Epithelial cell of prostate (primary cell): ENCODE measurements around the gene ZDBF2.
"Not testable (repeated sequence)": the region's sequence is repeated elsewhere in the genome, so short reads cannot be mapped to it uniquely, and the experiment has no call there.

Experiments used
- DNase-seq: peaks from one replicate; pipeline ENCODE4 v3.0.0-alpha.2; 2011; ENCODE audit warnings: low read depth, low spot score
- H3K27ac ChIP-seq: fragments of 450-650 bp; 2 replicates; pipeline ENCODE4 v1.5.1; 2017; ENCODE audit warnings: mild to moderate bottlenecking

The ZDBF2 gene

DNA sequence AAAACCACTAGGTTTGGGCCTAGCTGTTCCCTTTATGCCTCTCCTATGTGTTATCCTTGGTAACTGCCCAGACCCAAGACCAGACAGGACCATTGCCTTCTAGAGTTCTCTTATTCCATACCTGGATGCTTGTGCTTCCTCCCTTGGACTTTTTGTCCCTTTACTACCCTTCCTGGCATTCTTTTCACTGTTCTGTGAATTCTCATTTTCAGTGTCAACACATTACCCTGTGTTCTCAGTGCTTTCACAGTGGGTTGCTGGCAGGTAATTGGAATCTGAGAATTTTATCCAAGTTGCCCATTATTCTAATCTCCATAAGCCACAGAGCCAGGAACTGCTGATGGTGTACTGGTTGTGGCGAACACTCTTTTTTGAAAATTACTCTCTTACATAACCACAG lies 41.7 kb downstream of the ZDBF2 start:
- H3K27ac ChIP-seq = no peak overlapping the region
- DNase-seq = no peak

DNA sequence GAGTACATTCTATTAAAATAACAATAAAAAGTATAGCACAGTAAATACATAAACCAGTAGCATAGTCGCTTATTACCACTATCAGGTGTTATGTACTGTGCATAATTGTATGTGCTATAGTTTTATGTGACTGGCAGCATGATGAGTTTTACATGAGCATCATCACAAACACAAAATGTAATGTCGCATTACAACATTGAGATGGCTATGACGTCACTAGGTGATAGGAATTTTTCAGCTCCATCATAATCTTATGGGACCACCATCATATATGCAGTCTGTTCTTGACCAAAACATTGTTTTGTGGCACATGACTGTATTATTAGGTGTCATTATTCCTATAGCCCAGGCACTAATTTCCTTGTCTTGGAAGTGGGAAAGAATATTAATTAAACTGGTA lies 48.6 kb downstream of the ZDBF2 start:
- no peak for DNase-seq
- no peak overlapping the region for H3K27ac ChIP-seq

DNA sequence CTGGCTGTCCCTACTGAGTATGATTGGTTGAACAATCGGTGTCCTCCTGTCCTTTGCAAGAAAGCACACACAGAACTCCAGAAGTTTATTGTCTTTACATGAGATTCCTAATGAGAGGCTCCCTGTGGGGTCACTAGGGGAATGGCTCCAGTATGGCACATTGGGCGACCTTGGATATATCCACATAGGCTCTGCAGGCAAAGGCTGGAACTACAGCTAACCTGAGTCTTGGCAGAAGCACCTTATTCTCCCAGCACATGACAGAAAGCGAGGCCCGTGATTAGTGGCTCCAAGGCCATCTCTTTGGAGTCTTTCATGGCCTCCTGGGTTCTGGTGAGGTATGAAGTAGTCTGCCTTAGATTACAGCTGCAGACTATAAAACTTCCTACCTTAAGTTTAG lies 49.0 kb downstream of the ZDBF2 start:
- DNase-seq = no peak
- no peak overlapping the region for H3K27ac ChIP-seq

DNA sequence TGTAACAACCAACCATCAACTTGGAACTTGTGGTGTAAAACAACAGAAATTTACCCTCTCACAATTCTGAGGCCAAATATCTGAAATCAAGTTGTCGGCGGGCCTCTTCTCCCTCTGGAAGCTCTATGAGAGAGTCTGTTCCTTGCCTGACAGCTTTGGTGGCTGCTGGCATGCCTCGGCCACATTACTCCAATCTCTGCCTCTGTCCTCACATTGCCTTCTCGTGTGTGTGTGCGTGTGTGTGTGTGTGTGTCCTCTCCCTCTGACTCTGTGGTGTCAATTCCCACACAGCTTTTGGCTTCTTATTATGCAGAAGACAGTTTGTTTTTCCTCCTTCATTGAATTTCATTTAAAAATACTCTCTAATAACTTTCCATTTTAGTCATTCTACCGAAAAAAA lies 50.4 kb downstream of the ZDBF2 start:
- no peak for DNase-seq
- no peak overlapping the region for H3K27ac ChIP-seq

DNA sequence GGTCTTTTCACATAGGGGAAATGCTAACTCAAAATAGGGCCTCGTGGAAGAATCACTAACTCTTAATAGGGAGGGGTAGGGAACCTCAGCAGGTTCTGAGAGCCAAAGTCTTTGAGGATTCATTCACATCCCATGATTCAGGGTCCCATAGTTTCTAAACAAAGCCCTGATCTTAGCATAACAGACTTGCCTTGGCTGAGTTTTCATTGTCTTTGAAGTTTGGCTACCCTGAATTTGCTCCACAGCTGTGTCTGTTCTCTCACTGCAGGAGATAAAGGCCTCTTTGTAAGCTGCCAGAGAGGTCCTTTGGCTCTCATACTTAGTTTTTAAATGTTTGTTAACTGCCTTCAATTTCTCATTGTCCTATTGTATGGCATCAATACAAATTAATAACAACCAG lies 54.5 kb downstream of the ZDBF2 start:
- no peak for DNase-seq
- no peak overlapping the region for H3K27ac ChIP-seq

DNA sequence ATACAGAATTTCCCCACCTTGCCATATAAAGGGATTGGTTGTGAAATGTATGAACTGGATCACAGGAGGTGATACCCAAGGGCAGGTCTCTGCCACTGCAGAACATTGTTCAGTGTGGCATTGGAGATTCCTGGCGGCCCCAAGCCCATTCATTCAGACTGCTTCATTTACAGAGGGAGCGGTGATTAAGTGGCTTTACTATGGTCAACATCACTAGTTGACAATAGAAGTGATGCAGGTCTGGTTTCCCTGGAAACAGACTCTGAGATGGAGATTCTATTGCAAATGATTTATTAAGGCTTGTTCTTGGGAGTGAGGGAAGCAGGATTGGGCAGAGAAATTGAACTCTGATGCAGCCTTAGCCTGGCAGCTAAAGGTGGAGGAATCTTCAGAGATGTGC lies 62.4 kb downstream of the ZDBF2 start:
- no peak for DNase-seq
- H3K27ac ChIP-seq = no peak overlapping the region

DNA sequence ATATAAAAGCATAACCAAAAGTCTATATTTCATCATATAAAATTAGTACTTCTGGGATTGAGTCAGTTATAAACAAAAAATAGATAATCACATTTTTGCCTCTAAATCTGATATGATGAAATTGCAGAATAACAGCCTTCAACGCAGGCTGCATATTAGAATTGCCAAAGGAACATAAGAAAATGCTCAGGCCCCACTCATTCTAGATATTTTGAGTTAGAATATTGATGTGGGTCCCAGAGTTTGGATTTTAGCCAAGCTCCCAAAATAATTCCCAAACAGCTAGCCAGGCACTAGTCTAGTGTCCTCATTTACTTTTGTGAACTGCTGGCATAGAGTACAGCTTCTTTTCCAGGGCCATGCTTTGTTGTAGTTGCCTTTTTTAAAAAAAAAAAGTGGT lies 63.5 kb downstream of the ZDBF2 start:
- H3K27ac ChIP-seq = no peak overlapping the region
- DNase-seq = no peak

DNA sequence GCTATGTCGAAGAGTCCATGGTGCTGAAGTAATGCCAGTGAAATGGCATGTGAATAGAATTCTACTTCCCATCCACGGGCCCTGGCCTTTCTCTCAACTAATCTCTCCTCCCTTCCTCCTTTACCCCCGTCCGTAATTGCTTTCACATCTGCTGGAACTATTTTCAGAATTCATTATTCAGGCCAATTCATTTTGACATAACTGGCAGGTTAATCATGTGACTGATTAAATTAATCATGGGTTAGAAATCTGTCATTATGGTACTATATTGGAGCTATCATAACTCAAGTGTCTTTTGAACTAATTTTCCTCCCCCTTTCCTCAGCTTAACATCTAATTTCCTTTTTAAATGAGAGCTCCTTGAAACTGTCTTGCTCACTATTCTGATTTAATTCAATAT lies 66.9 kb downstream of the ZDBF2 start:
- no peak for DNase-seq
- H3K27ac ChIP-seq = no peak overlapping the region

DNA sequence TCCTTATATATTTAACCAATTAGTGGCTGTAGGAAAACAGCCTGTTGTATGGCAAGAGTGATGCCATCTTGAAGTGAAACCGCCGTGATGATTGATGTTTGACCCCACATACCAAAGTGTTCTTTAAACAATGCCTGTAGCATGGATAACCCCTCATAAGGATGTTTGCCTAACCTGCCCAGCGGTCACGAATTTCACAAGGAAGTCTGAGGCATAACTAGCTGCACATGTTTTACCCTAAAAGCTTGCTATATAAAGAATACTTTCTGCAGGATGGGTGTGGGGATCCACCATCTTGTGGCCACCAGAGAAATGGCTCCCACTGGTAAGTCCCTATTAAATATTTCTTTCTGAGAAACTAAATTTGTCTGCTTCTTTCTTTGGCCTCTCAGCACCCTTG lies 68.7 kb downstream of the ZDBF2 start:
- no peak for DNase-seq
- H3K27ac ChIP-seq = no peak overlapping the region

DNA sequence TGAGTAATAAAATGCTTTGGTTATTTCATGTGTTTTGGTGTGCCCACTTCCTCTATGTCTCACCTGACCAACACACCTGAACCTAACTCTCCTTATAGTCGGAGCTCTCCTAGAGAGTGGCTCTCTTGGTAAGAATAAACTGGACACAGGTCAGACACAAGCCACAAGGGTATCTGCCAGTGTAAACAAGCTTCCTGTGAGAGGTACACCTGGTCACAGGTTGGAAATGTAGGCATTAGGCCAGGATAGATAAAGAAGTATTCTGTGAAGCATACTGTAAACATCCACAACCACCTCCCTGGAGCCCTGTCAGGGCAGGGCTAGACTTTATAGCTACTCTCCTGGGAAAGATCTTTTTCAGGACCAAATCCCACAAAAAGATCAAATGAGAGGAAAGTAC lies 69.4 kb downstream of the ZDBF2 start:
- no peak overlapping the region for H3K27ac ChIP-seq
- DNase-seq = no peak

DNA sequence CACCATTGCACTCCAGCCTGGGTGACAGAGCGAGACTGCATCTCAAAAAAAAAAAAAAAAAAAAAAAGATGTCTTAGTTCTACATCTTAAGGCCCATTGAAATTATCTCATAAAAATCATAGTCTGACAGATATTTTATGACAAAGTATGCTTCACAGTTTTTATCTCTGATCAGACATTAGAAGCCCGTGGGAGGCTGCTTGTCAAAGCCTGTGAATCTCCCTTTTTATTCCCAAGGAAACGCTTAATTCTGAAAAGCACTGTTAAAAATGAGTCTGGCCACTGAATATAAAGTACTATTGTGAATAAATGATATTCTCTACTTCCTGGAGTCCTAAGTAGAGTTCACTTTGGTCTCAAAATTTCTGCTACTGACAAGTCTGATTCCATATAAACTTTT lies 71.1 kb downstream of the ZDBF2 start:
- no peak for DNase-seq
- no peak overlapping the region for H3K27ac ChIP-seq

DNA sequence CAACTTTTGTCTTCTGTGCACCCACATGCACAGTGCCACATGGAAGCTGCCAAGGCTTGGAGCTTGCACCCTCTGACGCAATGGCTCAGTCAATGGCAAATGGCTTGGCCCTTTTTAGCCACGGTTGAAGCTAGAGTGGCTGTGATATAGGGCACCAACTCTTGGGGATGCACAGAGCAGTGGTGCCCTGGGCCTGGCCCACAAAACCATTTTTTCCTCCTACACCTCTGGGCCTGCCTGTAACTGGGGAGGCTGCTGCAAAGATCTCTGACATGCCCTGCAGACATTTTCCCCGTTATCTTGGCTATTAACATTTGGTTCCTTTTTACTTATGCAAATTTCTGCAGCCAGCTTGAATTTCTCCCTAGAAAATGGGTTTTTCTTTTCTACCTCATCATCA lies 74.9 kb downstream of the ZDBF2 start:
- H3K27ac ChIP-seq = no peak overlapping the region
- DNase-seq = no peak

DNA sequence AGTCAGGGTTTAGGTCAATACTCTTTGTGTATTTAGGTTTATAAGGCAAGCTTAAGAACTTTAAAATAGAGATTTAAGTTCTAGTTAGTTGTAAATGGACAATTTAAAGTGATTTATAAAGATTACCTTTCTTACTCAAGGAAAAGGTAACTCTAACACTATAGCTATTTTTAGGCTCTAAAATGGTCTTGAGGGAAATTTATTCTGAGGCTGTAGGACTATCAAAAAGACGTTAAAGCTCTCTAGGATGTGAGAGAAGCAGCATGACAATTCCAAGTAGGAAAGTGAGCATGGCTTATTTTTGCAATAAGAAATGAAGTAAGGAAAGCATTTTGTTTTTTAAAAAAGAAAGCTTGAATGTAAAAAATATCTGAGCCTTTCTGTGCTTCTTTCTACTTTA lies 78.1 kb downstream of the ZDBF2 start:
- no peak for DNase-seq
- no peak overlapping the region for H3K27ac ChIP-seq

DNA sequence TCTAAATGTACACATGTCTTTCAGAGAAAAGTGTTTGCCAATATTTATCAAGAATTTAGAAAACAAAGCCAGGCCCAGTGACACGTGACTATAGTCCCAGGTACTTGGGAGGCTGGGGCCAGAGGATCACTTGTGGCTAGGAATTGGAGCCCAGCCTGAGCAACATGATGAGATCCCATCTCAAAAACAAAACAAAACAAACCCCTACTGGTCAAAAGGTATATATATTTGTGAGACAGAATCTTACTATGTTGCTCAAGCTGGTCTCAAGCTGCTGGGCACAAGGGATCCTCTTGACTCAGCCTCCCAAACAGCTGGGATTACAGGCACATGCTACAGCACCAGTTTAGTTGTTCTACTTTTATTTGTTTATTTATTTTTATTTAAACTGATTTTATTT lies 79.2 kb downstream of the ZDBF2 start:
- no peak for DNase-seq
- H3K27ac ChIP-seq = no peak overlapping the region

DNA sequence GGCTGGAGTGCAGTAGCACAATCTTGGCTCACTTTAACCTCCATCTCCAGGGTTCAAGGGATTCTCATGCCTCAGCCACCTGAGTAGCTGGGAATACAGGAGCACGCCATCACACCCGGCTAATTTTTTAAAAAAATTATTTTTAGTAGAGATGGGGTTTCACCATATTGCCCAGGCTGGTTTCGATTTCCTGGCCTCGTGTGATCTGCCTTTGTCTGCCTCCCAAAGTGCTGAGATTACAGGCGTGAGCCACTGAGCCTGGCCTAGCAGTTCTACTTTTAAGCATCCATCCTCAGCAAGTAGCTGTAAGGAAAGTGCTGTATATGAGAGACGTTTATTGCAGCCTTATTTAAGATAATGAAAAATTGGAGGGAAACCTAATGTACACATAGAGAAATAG lies 79.7 kb downstream of the ZDBF2 start:
- H3K27ac ChIP-seq = no peak overlapping the region
- DNase-seq = no peak

DNA sequence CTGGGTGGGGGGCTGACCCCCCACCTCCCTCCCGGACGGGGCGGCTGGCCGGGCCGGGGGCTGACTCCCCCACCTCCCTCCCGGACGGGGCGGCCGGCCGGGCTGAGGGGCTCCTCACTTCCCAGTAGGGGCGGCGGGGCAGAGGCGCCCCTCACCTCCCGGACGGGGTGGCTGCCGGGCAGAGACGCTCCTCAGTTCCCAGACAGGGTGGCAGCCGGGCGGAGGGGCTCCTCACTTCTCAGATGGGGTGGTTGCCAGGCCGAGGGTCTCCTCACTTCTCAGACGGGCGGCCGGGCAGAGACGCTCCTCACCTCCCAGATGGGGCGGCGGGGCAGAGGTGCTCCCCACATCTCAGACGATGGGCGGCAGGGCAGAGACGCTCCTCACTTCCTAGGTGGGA lies 82.4 kb downstream of the ZDBF2 start:
- DNase-seq = not testable (repeated sequence)

DNA sequence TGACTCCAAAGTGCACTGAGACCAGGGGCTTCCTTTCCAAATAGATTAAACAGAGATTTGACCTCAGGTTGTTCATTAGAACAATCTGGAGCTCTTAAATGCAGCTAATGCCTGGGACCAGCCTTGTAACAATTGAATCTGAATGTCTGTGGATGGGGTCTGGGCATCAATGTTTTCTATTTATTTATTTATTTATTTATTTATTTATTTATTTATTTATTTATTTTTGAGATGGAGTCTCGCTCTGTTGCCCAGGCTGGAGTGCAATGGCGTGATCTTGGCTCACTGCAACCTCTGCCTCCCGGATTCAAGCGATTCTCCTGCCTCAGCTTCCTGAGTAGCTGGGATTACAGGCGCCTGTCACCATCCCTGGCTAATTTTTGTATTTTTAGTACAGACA lies 86.4 kb downstream of the ZDBF2 start:
- DNase-seq, H3K27ac ChIP-seq: not testable (repeated sequence)

More for the DNA sequence above, 82.4 kb downstream of the ZDBF2 start:
- not testable (repeated sequence) for H3K27ac ChIP-seq

DNA sequence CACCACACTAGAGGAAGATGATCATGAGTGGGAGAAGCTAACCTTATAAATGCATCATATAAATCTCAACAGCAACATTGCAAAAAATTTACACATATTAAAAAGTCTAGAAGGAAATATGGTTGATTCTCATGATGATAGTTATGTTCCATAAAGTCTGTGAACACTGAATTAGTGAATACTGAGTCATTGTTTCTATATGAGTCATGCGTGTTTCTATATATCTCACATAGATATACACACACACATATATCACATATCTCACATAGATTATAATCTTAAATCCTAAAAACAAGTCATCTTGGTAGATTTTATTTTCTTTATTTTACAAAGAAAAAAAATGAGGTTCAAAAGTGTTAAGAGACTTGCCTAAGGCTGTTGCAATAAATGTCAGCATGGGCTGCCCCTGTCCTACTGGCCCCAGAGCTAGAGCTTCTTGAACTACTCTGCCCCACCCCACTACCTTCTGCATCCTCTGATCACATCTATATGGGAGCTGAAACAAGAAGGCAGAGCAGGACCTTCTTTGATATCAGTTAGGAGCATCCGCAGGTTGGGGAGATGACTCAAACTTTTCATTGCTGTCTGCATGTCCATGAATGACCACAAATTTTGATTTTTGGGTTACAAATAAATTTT lies 87.1 kb downstream of the ZDBF2 start:
- DNase-seq = no peak

More for the DNA sequence above, 87.1 kb downstream of the ZDBF2 start:
- no peak overlapping the region for H3K27ac ChIP-seq
